Measurements from ENCODE around the gene SPAG8.

- TF ChIP-seq, protein P1, sequence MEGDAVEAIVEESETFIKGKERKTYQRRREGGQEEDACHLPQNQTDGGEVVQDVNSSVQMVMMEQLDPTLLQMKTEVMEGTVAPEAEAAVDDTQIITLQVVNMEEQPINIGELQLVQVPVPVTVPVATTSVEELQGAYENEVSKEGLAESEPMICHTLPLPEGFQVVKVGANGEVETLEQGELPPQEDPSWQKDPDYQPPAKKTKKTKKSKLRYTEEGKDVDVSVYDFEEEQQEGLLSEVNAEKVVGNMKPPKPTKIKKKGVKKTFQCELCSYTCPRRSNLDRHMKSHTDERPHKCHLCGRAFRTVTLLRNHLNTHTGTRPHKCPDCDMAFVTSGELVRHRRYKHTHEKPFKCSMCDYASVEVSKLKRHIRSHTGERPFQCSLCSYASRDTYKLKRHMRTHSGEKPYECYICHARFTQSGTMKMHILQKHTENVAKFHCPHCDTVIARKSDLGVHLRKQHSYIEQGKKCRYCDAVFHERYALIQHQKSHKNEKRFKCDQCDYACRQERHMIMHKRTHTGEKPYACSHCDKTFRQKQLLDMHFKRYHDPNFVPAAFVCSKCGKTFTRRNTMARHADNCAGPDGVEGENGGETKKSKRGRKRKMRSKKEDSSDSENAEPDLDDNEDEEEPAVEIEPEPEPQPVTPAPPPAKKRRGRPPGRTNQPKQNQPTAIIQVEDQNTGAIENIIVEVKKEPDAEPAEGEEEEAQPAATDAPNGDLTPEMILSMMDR (IDR thresholded peaks at IDR 0.05; ENCODE audit: low read depth, low read length, poor library complexity, severe bottlenecking): peak; percentile 59
- TF ChIP-seq EZH2phosphoT487 (IDR thresholded peaks at IDR 0.05; ENCODE audit: borderline replicate concordance, low read length): no peak
These were observed 1.5 kb upstream of the SPAG8 start for GRCh38 chr9:35813434-35814105.

Data from DOHH2 (cell line).